GM19324 (cell line): ENCODE results near the gene SCEL.
"Not testable (repeated sequence)": the region's sequence is repeated elsewhere in the genome, so short reads cannot be mapped to it uniquely, and the experiment has no call there.

Source experiments
- ATAC-seq: cut with Tn5 transposase; IDR thresholded peaks from one replicate; pipeline ENCODE4 v1.9.1; 2021; ENCODE audit warnings: mild to moderate bottlenecking, moderate library complexity; ENCODE audit not compliant: unreplicated experiment, low FRiP score

Gene SCEL

GRCh38 chr13:77535448-77535847 lies at the start of gene SCEL:
Gene SCEL, plus strand, starts transcription at chr13:77535706. Its CDS starts 20,170 bp downstream, at chr13:77555876.
- ATAC-seq: no peak

- ATAC-seq: no peak
Measured at GRCh38 chr13:77489566-77490337, 45.8 kb upstream of the SCEL start.

GRCh38 chr13:77492982-77493381 lies 42.5 kb upstream of the SCEL start:
- no peak for ATAC-seq

GRCh38 chr13:77494226-77494625 lies 41.3 kb upstream of the SCEL start:
- ATAC-seq: no peak

- no peak for ATAC-seq
Measured at GRCh38 chr13:77497350-77497749, 38.2 kb upstream of the SCEL start.

GRCh38 chr13:77497835-77498234 lies 37.7 kb upstream of the SCEL start:
- ATAC-seq: no peak

- ATAC-seq: peak; percentile 66
Measured at GRCh38 chr13:77502104-77502720, 33.3 kb upstream of the SCEL start.

- ATAC-seq: no peak
Measured at GRCh38 chr13:77503398-77503797, 32.1 kb upstream of the SCEL start.

GRCh38 chr13:77506874-77507273 lies 28.6 kb upstream of the SCEL start:
- no peak for ATAC-seq

GRCh38 chr13:77507931-77508776 lies 27.4 kb upstream of the SCEL start:
- ATAC-seq: no peak

GRCh38 chr13:77508959-77509620 lies 26.4 kb upstream of the SCEL start:
- ATAC-seq: no peak

- ATAC-seq: no peak
Measured at GRCh38 chr13:77510156-77510555, 25.4 kb upstream of the SCEL start.

GRCh38 chr13:77511552-77511951 lies 24.0 kb upstream of the SCEL start:
- no peak for ATAC-seq

- ATAC-seq: peak; percentile 81
Measured at GRCh38 chr13:77513719-77514335, 21.7 kb upstream of the SCEL start.

GRCh38 chr13:77514336-77514726 lies 21.2 kb upstream of the SCEL start:
- peak; percentile 64 for ATAC-seq

GRCh38 chr13:77515785-77516184 lies 19.7 kb upstream of the SCEL start:
- ATAC-seq: no peak

GRCh38 chr13:77516342-77516789 lies 19.1 kb upstream of the SCEL start:
- ATAC-seq: no peak

GRCh38 chr13:77518266-77518665 lies 17.2 kb upstream of the SCEL start:
- ATAC-seq: no peak

- not testable (repeated sequence) for ATAC-seq
Measured at GRCh38 chr13:77519396-77519795, 16.1 kb upstream of the SCEL start.

- ATAC-seq: no peak
Measured at GRCh38 chr13:77519808-77520207, 15.7 kb upstream of the SCEL start.
